B cell (primary cell): ENCODE results near the gene TEX54.

ENCODE experiments used
- CTCF ChIP-seq: fragments of 200-600 bp; IDR thresholded peaks from one replicate; pipeline ENCODE4 v1.8.0; 2022; ENCODE audit warnings: antibody characterized with exemption, mild to moderate bottlenecking
- EZH2 ChIP-seq: IDR thresholded peaks from 2 replicates; pipeline ENCODE4 v1.6.1; 2012; ENCODE audit warnings: borderline replicate concordance, low read depth, mild to moderate bottlenecking, moderate library complexity, low read length; ENCODE audit not compliant: insufficient read depth, poor library complexity, severe bottlenecking

GRCh38 chr11:62880231-62880802 lies 47.7 kb upstream of the TEX54 start:
- TF ChIP-seq CTCF (no peak), EZH2 (no peak)
